WTC11 (cell line): Measurements from ENCODE around the gene AMDHD2. TPM values are rescaled to one million over a fixed set of nuclear protein-coding genes. Genes with fewer than 3 reads are reported as not detected.

Experiments used
- ATAC-seq: fragments of 200-7000 bp; cut with Tn5 transposase; 2 replicates; pipeline ENCODE4 v1.10.0; 2021; ENCODE audit warnings: mild to moderate bottlenecking, moderate library complexity
- CTCF ChIA-PET: fragments of 300-600 bp; sonication (Branson Sonifier 250); formaldehyde crosslinking; loops from one replicate; lab custom pipeline; 2021; ENCODE audit warnings: antibody characterized with exemption; lab: Charles Lee
- POLR2A ChIA-PET: fragments of 350-600 bp; sonication (Branson Sonifier 250); formaldehyde crosslinking; loops from one replicate; lab custom pipeline; 2021; ENCODE audit warnings: antibody characterized with exemption; lab: Charles Lee
- DNase-seq: peaks from one replicate; pipeline ENCODE4 v3.0.0; 2021; ENCODE audit warnings: low spot score
- H3K27ac Mint-ChIP-seq: 2 replicates; pipeline ENCODE4 v1.8.0; 2021; ENCODE audit warnings: mixed read lengths
- H3K27me3 Mint-ChIP-seq: 2 replicates; pipeline ENCODE4 v1.8.0; 2021; ENCODE audit warnings: low read depth, mild to moderate bottlenecking, moderate library complexity, mixed read lengths
- H3K36me3 Mint-ChIP-seq: 2 replicates; pipeline ENCODE4 v1.8.0; 2021; ENCODE audit warnings: mixed read lengths
- H3K4me1 Mint-ChIP-seq: 2 replicates; pipeline ENCODE4 v1.8.0; 2022; ENCODE audit warnings: mixed read lengths
- H3K4me3 Mint-ChIP-seq: 2 replicates; pipeline ENCODE4 v1.8.0; 2021; ENCODE audit warnings: mild to moderate bottlenecking, moderate library complexity, mixed read lengths
- H3K9me3 Mint-ChIP-seq: 2 replicates; pipeline ENCODE4 v1.8.0; 2021; ENCODE audit warnings: mixed read lengths
- EMX1 ChIP-seq: fragments of 250-450 bp; sonication (Bioruptor Pico); IDR thresholded peaks from 2 replicates; pipeline ENCODE4 v1.8.0; 2021; ENCODE audit warnings: mild to moderate bottlenecking
- FOXP1 ChIP-seq: sonication (generic); formaldehyde crosslinking; IDR thresholded peaks from 2 replicates; pipeline ENCODE4 v1.8.0; 2022; ENCODE audit warnings: missing genetic modification reagents, mild to moderate bottlenecking, moderate library complexity, borderline replicate concordance
- HMGXB4 ChIP-seq: sonication (generic); formaldehyde crosslinking; IDR thresholded peaks from 2 replicates; pipeline ENCODE4 v1.8.1; 2023; ENCODE audit warnings: mild to moderate bottlenecking, moderate library complexity, missing genetic modification reagents
- JUN ChIP-seq: sonication (generic); formaldehyde crosslinking; IDR thresholded peaks from 2 replicates; pipeline ENCODE4 v1.8.0; 2023; ENCODE audit warnings: mild to moderate bottlenecking, missing genetic modification reagents
- NFATC4 ChIP-seq: fragments of 250-450 bp; sonication (Bioruptor Pico); IDR thresholded peaks from 2 replicates; pipeline ENCODE4 v1.9.0; 2021; ENCODE audit warnings: mild to moderate bottlenecking
- PREB ChIP-seq: sonication (generic); formaldehyde crosslinking; IDR thresholded peaks from 2 replicates; pipeline ENCODE4 v1.8.1; 2022; ENCODE audit warnings: mild to moderate bottlenecking, missing genetic modification reagents, moderate library complexity, borderline replicate concordance
- TCF7 ChIP-seq: sonication (generic); formaldehyde crosslinking; IDR thresholded peaks from 2 replicates; pipeline ENCODE4 v1.8.0; 2022; ENCODE audit warnings: mild to moderate bottlenecking, low read depth, missing genetic modification reagents, moderate library complexity
- ZBTB21 ChIP-seq: sonication (generic); formaldehyde crosslinking; IDR thresholded peaks from 2 replicates; pipeline ENCODE4 v1.8.1; 2023; ENCODE audit warnings: mild to moderate bottlenecking, missing genetic modification reagents, borderline replicate concordance
- ZNF281 ChIP-seq: sonication (generic); formaldehyde crosslinking; IDR thresholded peaks from 2 replicates; pipeline ENCODE4 v1.8.0; 2023; ENCODE audit warnings: mild to moderate bottlenecking, missing genetic modification reagents
- ZNF317 ChIP-seq: sonication (generic); formaldehyde crosslinking; IDR thresholded peaks from 2 replicates; pipeline ENCODE4 v1.8.1; 2023; ENCODE audit warnings: low read depth, mild to moderate bottlenecking, moderate library complexity, missing genetic modification reagents, borderline replicate concordance
- ZNF416 ChIP-seq: fragments of 250-450 bp; sonication (Bioruptor Pico); IDR thresholded peaks from 2 replicates; pipeline ENCODE4 v1.9.0; 2021; ENCODE audit warnings: mild to moderate bottlenecking, inconsistent platforms
- ZNF512 ChIP-seq: sonication (generic); formaldehyde crosslinking; IDR thresholded peaks from 2 replicates; pipeline ENCODE4 v1.8.1; 2022; ENCODE audit warnings: missing genetic modification reagents, borderline replicate concordance
- ZSCAN18 ChIP-seq: fragments of 250-450 bp; sonication (Bioruptor Pico); IDR thresholded peaks from 2 replicates; pipeline ENCODE4 v2.1.2; 2022; ENCODE audit warnings: mild to moderate bottlenecking, moderate library complexity
- total RNA-seq: library from RNA; stranded (reverse); gene quantifications from 3 replicates; pipeline ENCODE4 v1.2.3, GENCODE V29; 2021
- TF ChIP-seq, protein P1 (sequence below): sonication (generic); formaldehyde crosslinking; IDR thresholded peaks from 2 replicates; pipeline ENCODE4 v1.8.1; 2023; ENCODE audit warnings: mild to moderate bottlenecking, missing genetic modification reagents
- TF ChIP-seq, protein P2 (sequence below): sonication (generic); formaldehyde crosslinking; IDR thresholded peaks from 2 replicates; pipeline ENCODE4 v1.8.0; 2022; ENCODE audit warnings: mild to moderate bottlenecking, missing genetic modification reagents
- TF ChIP-seq, protein P3 (sequence below): fragments of 250-450 bp; sonication (Bioruptor Pico); conservative IDR thresholded peaks from 2 replicates; pipeline ENCODE4 v1.9.0; 2021; ENCODE audit warnings: mild to moderate bottlenecking

AMDHD2 gene
- total RNA-seq, 1 experiment from 2014 or later, result 70.9 TPM

DNA sequence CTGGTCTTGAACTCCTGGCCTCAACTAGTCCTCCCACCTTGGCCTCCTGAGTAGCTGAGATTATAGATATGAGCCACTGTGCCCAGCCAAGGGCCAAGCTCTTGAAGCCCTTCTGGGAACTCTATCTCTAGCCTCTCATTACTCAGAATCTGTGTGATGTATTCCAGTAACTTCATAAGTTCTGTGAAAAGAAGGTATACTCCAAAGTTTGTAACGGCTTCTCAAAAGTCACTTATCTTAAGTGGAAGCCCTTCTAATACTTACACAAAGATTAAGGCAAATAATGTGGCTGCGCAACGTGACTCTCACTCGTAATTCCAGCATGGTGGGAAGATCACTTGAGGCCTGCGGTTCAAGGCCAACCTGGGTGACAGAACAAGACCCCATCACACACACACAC, 25.6 kb upstream of the AMDHD2 start:
- H3K27me3 Mint-ChIP-seq, result no peaks in the 10 kb centered on the region
- TF ChIP-seq ZBTB21 (no peak), ZNF281 (CRISPR knock-in tag) (no peak), FOXP1 (CRISPR knock-in tag) (no peak), TCF7 (CRISPR knock-in tag) (no peak), JUN (CRISPR knock-in tag) (no peak), ZNF512 (CRISPR knock-in tag) (no peak), EMX1 (CRISPR knock-in tag) (no peak)
- TF ChIP-seq, protein P1, sequence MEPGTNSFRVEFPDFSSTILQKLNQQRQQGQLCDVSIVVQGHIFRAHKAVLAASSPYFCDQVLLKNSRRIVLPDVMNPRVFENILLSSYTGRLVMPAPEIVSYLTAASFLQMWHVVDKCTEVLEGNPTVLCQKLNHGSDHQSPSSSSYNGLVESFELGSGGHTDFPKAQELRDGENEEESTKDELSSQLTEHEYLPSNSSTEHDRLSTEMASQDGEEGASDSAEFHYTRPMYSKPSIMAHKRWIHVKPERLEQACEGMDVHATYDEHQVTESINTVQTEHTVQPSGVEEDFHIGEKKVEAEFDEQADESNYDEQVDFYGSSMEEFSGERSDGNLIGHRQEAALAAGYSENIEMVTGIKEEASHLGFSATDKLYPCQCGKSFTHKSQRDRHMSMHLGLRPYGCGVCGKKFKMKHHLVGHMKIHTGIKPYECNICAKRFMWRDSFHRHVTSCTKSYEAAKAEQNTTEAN (CRISPR knock-in tag), result no peak
- TF ChIP-seq, protein P2, sequence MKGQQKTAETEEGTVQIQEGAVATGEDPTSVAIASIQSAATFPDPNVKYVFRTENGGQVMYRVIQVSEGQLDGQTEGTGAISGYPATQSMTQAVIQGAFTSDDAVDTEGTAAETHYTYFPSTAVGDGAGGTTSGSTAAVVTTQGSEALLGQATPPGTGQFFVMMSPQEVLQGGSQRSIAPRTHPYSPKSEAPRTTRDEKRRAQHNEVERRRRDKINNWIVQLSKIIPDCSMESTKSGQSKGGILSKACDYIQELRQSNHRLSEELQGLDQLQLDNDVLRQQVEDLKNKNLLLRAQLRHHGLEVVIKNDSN (CRISPR knock-in tag), result no peak
- TF ChIP-seq, protein P3, sequence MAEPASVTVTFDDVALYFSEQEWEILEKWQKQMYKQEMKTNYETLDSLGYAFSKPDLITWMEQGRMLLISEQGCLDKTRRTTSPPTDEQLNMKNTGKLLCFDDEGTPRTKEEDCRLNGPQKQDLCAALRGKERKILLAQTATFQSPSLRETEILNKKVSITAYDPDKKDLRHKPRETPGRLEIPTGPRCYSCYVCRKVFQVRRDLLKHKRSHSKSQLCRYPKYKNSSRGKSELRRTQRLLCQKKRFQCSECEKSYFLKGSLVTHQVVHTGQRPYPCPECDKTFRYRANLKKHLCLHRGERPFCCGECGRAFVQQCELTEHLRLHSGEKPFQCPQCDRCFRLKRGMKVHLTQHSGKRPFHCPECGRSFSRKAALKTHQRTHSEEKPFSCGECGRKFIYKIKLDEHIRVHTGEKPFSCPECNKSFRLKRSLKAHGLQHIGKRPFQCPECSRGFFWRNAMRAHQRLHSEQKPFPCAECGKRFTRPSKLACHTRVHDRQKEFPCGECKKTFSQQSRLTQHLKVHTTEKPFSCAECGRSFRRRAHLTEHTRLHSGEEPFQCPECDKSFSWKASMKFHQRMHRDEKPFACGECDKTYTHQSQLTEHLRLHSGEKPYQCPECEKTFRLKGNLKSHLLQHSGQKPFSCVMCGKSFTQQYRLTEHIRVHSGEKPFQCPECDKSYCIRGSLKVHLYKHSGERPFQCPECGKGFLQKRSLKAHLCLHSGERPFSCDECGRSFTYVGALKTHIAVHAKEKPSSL, result no peak
- TF ChIP-seq, all 79 proteins: peak for 0
- Mint-ChIP-seq H3K36me3 (peaks cover 5% of the 10 kb centered on the region), H3K27ac (no peak overlapping the region), H3K4me1 (no peaks in the 10 kb centered on the region), H3K9me3 (no peaks in the 10 kb centered on the region), H3K4me3 (no peak overlapping the region)
- no peak for ATAC-seq
- no peak for DNase-seq
- ChIA-PET POLR2A (no interaction called here), CTCF (no interaction called here)

GRCh38 chr16:2495041-2495440, 25.1 kb upstream of the AMDHD2 start:
- Mint-ChIP-seq H3K9me3 (no peaks in the 10 kb centered on the region), H3K4me3 (no peak overlapping the region), H3K4me1 (no peaks in the 10 kb centered on the region), H3K27ac (no peak overlapping the region), H3K36me3 (peaks cover 5% of the 10 kb centered on the region), H3K27me3 (no peaks in the 10 kb centered on the region)
- ChIA-PET POLR2A (no interaction called here), CTCF (no interaction called here)
- ATAC-seq (no peak), DNase-seq (no peak)
- TF ChIP-seq ZNF512 (CRISPR knock-in tag) (no peak), ZNF317 (CRISPR knock-in tag) (no peak), PREB (no peak), HMGXB4 (no peak), ZSCAN18 (CRISPR knock-in tag) (no peak), ZNF416 (CRISPR knock-in tag) (no peak), NFATC4 (CRISPR knock-in tag) (no peak)
- TF ChIP-seq, protein P1 (CRISPR knock-in tag), result no peak
